Measurements from ENCODE around the gene EWSR1.
"Not testable (repeated sequence)": the region's sequence is repeated elsewhere in the genome, so short reads cannot be mapped to it uniquely, and the experiment has no call there.

Gene EWSR1

DNA sequence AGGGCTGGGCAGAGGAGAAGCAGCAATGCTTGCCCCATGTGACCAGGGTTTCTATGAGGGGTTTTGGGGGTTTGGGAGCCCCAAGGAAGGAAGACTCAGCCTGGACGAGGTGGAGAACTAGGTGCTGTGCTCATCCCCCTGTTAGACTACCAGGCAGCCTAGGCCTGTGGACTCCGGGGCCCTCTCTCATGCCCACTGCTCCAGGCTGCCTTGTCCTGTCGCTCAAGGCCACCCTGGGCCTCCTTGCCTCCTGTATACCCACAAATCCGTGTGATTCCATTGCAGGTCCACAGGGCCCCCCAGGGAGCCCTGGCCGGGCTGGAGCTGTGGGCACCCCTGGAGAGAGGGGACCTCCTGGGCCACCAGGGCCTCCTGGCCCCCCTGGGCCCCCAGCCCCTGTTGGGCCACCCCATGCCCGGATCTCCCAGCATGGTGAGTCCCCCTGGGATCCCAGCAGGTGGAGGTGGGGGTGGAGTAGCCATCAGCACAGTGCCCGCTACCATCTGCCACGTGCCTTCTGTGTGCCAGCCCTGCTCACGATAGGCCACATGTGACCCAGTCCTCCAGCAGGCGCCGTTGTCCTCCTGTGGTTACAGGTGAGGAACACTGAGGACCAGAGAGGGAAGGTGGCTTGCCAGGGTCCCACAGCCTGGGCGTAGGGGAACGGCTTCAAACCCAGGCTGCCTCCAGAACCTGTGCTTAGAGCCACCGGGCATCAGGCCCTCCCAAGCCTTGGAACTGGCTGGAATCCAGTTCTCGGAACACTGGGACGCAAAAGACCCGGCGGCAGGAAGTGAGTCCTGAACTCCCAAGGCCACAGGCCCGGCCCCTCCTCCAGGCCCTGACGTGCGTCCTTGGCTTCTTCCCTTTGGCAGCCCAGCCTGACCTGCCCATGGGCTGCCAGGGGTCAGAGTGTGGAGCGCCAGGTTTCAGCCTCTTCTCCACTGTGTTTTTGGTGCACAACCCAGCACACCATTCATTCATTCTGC is 35.8 kb upstream of the EWSR1 start:
- Histone ChIP-seq H3K27ac (ENCODE audit: low read depth, low read length) (no peak overlapping the region), H3K9me3 (ENCODE audit: low read length) (no peaks in the 10 kb centered on the region), H3K36me3 (ENCODE audit: insufficient read depth, low read length) (no peaks in the 10 kb centered on the region), H3K4me1 (ENCODE audit: insufficient read depth, low read length) (no peaks in the 10 kb centered on the region), H3K4me3 (ENCODE audit: low read depth in 1 of 2, low read length in 2 of 2) (no peak overlapping the region), H3K9ac (ENCODE audit: low read length) (no peak overlapping the region), H3K27me3 (ENCODE audit: control insufficient read depth in 1 of 2, insufficient read depth in 2 of 2, low read length in 2 of 2) (no peaks in the 10 kb centered on the region)

DNA sequence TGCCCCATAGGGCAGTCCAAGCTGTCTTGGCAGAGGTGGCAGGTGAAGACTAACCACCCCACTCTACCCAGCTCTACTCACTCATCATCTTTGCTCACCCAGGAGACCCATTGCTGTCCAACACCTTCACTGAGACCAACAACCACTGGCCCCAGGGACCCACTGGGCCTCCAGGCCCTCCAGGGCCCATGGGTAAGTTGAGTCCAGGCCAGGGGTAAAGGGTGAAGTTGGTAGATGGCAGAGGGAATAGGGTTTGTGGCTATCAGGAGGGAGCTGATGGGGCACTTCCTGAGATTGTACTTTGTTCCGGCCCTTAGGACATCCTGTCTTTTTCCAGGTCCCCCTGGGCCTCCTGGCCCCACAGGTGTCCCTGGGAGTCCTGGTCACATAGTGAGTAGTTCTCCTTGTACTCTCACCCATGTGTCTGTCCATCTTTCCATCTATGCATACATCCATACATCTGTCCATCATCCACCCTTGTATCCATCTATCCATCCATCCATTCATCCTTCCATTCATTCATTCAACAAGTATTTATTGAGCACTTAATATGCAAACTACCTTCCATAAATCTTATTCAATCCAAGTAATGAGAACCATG is 34.7 kb upstream of the EWSR1 start:
- Histone ChIP-seq H3K27me3 (ENCODE audit: control insufficient read depth in 1 of 2, insufficient read depth in 2 of 2, low read length in 2 of 2) (no peaks in the 10 kb centered on the region), H3K9me3 (ENCODE audit: low read length) (no peaks in the 10 kb centered on the region), H3K4me1 (ENCODE audit: insufficient read depth, low read length) (no peaks in the 10 kb centered on the region), H3K4me3 (ENCODE audit: low read depth in 1 of 2, low read length in 2 of 2) (no peak overlapping the region), H3K9ac (ENCODE audit: low read length) (no peak overlapping the region), H3K27ac (ENCODE audit: low read depth, low read length) (no peak overlapping the region), H3K36me3 (ENCODE audit: insufficient read depth, low read length) (no peaks in the 10 kb centered on the region)

DNA sequence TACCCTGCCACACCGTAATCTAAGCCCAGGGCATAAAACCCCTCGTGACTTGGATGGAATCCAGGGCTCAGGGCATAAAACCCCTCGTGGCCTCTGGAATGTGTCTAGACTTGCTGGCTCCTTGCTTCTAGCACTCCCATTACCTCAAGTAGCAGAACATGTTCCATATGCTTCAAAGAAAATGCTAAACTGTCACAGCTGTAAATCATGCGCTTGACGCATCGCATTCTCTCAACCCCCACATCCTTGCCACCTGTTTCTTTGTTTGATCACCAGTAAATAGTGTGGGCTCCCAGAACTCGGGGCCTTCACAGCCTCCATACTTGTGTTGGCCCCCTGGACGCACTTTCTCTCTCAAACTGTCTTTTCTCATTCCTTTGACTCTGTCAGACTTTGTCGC is 27.6 kb upstream of the EWSR1 start:
- H3K4me1 ChIP-seq (ENCODE audit: insufficient read depth, low read length); H3K36me3 ChIP-seq (ENCODE audit: insufficient read depth, low read length); H3K27me3 ChIP-seq (ENCODE audit: control insufficient read depth in 1 of 2, insufficient read depth in 2 of 2, low read length in 2 of 2); H3K9me3 ChIP-seq (ENCODE audit: low read length); H3K9ac ChIP-seq (ENCODE audit: low read length); H3K4me3 ChIP-seq (ENCODE audit: low read depth in 1 of 2, low read length in 2 of 2); H3K27ac ChIP-seq (ENCODE audit: low read depth, low read length): not testable (repeated sequence)

DNA sequence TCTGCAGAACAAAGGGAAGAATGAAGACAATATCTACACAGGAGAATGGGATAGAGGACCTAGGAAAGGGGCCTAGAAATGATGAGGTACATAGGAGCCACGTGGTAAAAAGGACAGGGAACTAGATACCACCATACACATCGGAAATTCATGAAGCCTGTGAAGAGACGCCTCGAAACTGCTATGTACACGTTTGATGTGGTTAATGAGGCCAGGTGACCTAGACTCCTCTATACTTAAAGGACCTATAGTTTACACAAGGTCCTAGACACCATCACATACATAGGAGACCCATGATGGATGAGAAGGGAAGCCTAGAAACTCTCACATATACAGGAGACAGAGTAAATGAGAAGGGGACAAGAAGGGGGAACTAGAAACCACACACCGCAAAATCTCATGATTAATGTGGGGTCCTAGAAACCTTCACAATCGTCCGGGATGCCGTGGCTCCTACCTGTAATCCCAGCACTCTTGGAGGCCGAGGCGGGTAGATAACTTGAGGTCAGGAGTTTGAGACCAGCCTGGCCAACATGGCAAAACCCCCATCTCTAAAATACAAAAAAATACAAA is 24.1 kb upstream of the EWSR1 start:
- no peak overlapping the region for H3K9ac ChIP-seq (ENCODE audit: low read length)
- peaks cover 6% of the 10 kb centered on the region for H3K4me1 ChIP-seq (ENCODE audit: insufficient read depth, low read length)
- H3K27me3 ChIP-seq (ENCODE audit: control insufficient read depth in 1 of 2, insufficient read depth in 2 of 2, low read length in 2 of 2): no peaks in the 10 kb centered on the region
- no peak overlapping the region for H3K27ac ChIP-seq (ENCODE audit: low read depth, low read length)
- H3K9me3 ChIP-seq (ENCODE audit: low read length): no peaks in the 10 kb centered on the region
- H3K4me3 ChIP-seq (ENCODE audit: low read depth in 1 of 2, low read length in 2 of 2): no peak overlapping the region
- no peaks in the 10 kb centered on the region for H3K36me3 ChIP-seq (ENCODE audit: insufficient read depth, low read length)

DNA sequence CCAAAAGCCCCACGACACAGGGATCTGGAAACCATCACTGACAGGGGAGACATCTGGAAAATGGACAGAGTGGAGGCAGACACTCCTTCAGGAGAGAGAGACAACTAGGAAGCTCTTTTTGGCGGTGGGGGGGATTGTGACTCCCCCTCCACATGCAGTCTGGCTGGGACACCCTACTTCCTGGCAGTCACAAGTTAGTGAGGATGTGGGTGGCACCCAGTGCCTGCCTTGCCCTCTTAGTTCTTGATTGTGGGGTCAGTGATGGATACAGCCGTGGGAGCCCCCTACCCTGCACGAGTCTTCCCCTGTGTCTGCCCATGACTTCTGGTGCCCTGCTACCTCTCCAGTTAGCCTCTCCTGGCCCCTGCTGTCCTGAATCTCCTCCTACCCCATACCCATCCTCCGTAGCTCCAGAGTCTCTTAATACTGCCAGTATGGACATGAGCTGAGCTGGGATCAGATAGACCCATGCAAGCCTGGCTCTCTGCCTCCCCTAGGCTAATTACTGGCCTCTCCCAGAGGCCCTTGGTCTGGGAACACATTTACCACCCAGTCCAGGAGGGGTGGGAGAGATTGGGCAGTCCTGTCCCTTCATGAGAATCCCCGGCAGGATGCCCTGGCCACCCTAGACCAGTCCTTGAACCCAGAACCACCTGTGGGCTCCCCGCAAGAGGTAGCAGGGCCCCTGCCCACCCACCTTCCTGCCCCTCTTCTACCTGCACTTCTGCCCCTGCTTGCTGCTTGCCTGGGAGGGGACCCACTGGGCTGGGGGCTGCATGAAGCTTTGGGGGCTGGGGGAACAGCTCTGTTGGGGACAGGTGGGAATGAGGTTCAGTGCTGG is 23.1 kb upstream of the EWSR1 start:
- H3K4me1 ChIP-seq (ENCODE audit: insufficient read depth, low read length): peaks cover 6% of the 10 kb centered on the region
- H3K27me3 ChIP-seq (ENCODE audit: control insufficient read depth in 1 of 2, insufficient read depth in 2 of 2, low read length in 2 of 2): no peaks in the 10 kb centered on the region
- H3K9ac ChIP-seq (ENCODE audit: low read length): no peak overlapping the region
- H3K27ac ChIP-seq (ENCODE audit: low read depth, low read length): no peak overlapping the region
- H3K4me3 ChIP-seq (ENCODE audit: low read depth in 1 of 2, low read length in 2 of 2): no peak overlapping the region
- H3K9me3 ChIP-seq (ENCODE audit: low read length): no peaks in the 10 kb centered on the region
- no peaks in the 10 kb centered on the region for H3K36me3 ChIP-seq (ENCODE audit: insufficient read depth, low read length)

DNA sequence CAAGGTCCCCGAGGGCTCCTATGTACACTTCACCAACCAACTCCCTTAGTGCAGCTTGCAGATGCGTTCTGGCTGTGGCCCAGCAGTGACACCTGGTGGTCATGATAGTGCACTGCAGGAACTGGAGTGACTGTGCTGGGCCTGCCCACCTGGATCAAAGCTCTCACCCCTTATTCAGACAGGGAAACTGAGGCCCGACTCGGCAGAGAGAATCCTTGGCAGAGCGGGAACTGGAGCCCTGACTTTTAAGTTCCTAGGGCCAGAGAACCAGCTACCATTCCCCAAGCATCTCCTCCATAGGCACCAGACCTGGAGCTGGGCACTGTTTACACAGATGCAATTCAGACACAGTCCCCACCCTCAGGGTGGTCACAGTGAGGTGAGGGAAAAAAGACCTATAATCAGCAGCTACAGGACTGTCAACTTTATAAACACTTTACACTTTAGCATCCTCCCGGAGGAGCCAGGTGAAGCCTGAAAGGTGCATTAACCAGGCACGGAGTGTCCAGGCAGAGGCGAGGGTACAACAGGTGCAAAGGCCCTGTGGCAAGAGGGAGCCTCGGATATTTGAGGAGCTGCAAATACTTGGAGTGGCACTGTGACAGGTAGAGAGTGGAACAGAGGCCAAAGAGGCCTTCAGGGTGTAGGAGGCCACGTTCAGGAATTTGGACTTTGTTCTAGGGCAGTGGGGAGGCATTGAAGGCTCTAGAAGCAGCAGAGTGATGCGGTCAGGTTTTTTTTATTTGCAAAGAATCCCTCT is 22.3 kb upstream of the EWSR1 start:
- Histone ChIP-seq H3K27ac (ENCODE audit: low read depth, low read length) (no peak overlapping the region), H3K4me3 (ENCODE audit: low read depth in 1 of 2, low read length in 2 of 2) (no peak overlapping the region), H3K9me3 (ENCODE audit: low read length) (no peaks in the 10 kb centered on the region), H3K27me3 (ENCODE audit: control insufficient read depth in 1 of 2, insufficient read depth in 2 of 2, low read length in 2 of 2) (no peaks in the 10 kb centered on the region), H3K4me1 (ENCODE audit: insufficient read depth, low read length) (peaks cover 6% of the 10 kb centered on the region), H3K9ac (ENCODE audit: low read length) (no peak overlapping the region), H3K36me3 (ENCODE audit: insufficient read depth, low read length) (no peaks in the 10 kb centered on the region)

DNA sequence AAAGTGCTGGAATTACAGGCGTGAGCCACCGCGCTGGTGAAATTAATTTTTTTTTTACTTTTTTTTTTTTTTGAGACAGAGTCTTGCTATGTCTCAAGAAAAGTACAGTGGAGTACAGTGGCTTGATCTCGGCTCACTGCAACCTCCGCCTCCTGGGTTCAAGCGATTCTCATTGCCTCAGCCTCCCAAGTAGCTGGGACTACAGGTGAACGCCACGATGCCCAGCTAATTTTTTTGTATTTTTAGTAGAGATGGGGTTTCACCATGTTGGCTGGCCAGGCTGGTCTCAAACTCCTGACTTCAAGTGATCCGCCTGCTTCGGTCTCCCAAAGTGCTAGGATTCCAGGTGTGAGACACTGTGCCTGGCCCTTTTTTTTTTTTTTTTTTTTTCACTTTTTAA is 20.2 kb upstream of the EWSR1 start:
- not testable (repeated sequence) for H3K9ac ChIP-seq (ENCODE audit: low read length); H3K4me3 ChIP-seq (ENCODE audit: low read depth in 1 of 2, low read length in 2 of 2); H3K9me3 ChIP-seq (ENCODE audit: low read length)

DNA sequence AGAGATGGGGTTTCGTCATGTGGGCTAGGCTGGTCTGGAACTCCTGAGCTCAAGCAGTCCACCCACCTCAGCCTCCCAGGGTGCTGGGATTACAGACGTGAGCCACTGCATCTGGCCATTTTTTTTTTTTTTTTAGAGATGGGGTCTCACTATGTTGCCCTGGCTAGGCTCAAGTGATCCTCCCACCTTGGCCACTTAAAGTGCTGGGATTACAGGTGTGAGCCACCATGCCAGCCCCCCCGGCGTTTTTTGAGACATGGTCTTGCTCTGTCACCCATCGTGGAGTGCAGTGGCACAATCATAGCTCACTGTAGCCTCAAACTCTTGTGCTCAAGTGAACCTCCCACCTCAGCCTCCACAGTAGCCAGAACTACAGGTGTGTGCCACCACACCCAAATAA is 16.8 kb upstream of the EWSR1 start:
- no peak overlapping the region for H3K4me3 ChIP-seq (ENCODE audit: low read depth in 1 of 2, low read length in 2 of 2)

More for the DNA sequence above, 20.2 kb upstream of the EWSR1 start:
- not testable (repeated sequence) for H3K27me3 ChIP-seq (ENCODE audit: control insufficient read depth in 1 of 2, insufficient read depth in 2 of 2, low read length in 2 of 2); H3K27ac ChIP-seq (ENCODE audit: low read depth, low read length); H3K4me1 ChIP-seq (ENCODE audit: insufficient read depth, low read length); H3K36me3 ChIP-seq (ENCODE audit: insufficient read depth, low read length)

DNA sequence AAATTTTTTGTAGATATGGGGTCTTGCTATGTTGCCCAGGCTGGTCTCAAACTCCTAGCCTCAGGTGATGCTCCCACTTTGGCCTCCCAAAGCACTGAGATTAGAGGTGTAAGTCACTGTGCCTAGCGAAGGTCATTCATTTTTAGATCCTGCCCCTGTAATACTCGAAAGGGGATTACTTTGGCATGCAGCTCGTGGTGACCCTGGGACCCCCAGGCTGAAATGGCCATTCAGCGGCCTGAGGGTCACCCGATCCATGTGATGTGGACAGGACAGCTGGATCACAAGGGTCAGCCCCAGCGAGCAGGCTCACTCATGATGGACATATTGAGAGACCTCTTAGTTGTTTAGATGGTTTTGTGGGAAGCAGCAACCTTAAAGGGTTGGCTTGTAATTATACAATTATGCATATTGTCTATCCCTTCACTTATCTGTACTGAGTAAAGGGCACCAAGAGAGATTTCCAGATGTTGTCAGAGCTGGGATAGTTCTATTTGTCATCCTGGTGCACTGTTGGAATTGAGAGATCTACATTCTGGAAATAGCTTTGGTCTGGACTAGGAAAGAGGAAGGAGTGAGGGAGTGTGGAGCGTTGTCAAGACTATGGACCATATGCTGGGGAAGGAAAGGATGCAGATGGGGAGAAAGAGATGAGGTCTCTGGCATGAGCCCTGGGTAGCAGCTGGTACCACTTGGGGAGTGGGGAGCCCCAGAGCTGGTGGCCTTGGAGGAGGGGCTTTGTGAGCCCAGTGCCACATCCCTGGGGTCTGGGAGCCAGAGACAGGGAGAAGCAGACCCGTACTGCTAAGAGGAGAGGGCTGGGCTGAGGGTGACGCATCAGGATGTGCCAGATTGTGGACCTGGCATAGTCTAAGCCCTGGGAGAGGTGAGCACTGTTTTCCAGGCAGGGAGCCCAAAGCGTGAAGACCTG is 15.8 kb upstream of the EWSR1 start:
- H3K27ac ChIP-seq (ENCODE audit: low read depth, low read length): no peak overlapping the region
- no peak overlapping the region for H3K4me3 ChIP-seq (ENCODE audit: low read depth in 1 of 2, low read length in 2 of 2)
- H3K27me3 ChIP-seq (ENCODE audit: control insufficient read depth in 1 of 2, insufficient read depth in 2 of 2, low read length in 2 of 2): no peaks in the 10 kb centered on the region
- no peaks in the 10 kb centered on the region for H3K9me3 ChIP-seq (ENCODE audit: low read length)
- H3K36me3 ChIP-seq (ENCODE audit: insufficient read depth, low read length): no peaks in the 10 kb centered on the region
- no peak overlapping the region for H3K9ac ChIP-seq (ENCODE audit: low read length)
- no peaks in the 10 kb centered on the region for H3K4me1 ChIP-seq (ENCODE audit: insufficient read depth, low read length)

More for the DNA sequence above, 16.8 kb upstream of the EWSR1 start:
- H3K27me3 ChIP-seq (ENCODE audit: control insufficient read depth in 1 of 2, insufficient read depth in 2 of 2, low read length in 2 of 2): no peaks in the 10 kb centered on the region
- H3K4me1 ChIP-seq (ENCODE audit: insufficient read depth, low read length): no peaks in the 10 kb centered on the region
- no peaks in the 10 kb centered on the region for H3K36me3 ChIP-seq (ENCODE audit: insufficient read depth, low read length)
- no peak overlapping the region for H3K27ac ChIP-seq (ENCODE audit: low read depth, low read length)
- H3K9me3 ChIP-seq (ENCODE audit: low read length): no peaks in the 10 kb centered on the region
- H3K9ac ChIP-seq (ENCODE audit: low read length): no peak overlapping the region

Measured in muscle layer of colon (tissue), 2 donors.